PFSK-1 (cell line): ENCODE results near the gene AMY2B. TPM values are rescaled to one million over a fixed set of nuclear protein-coding genes. Genes with fewer than 3 reads are reported as not detected.
"Not testable (repeated sequence)": the region's sequence is repeated elsewhere in the genome, so short reads cannot be mapped to it uniquely, and the experiment has no call there.

ENCODE experiments used
- FOXP2 ChIP-seq: optimal IDR thresholded peaks from 2 replicates; pipeline ENCODE3; 2011; ENCODE audit warnings: borderline replicate concordance, control low read depth, inconsistent platforms; ENCODE audit not compliant: insufficient read depth; ENCODE audit errors: extremely low read length, extremely low read depth
- POLR2AphosphoS5 ChIP-seq: IDR thresholded peaks from 2 replicates; pipeline ENCODE4 v1.6.1; 2012; ENCODE audit warnings: low read depth, mild to moderate bottlenecking, control low read depth, low read length, moderate library complexity
- REST ChIP-seq, 2 experiments: IDR thresholded peaks; 2 replicates each; pipeline versions ENCODE4 v1.6.1 to v1.8.0; 2011 to 2012; ENCODE audit warnings: low read depth in 2 of 2, low read length in 2 of 2, control low read depth in 1 of 2, inconsistent platforms in 1 of 2, mild to moderate bottlenecking in 1 of 2, moderate library complexity in 1 of 2; ENCODE audit not compliant: insufficient read depth in 1 of 2
- SIN3A ChIP-seq: IDR thresholded peaks from 2 replicates; pipeline ENCODE4 v1.6.1; 2012; ENCODE audit warnings: mild to moderate bottlenecking, low read length, moderate library complexity, borderline replicate concordance; ENCODE audit not compliant: insufficient read depth
- TAF1 ChIP-seq: IDR thresholded peaks from 2 replicates; pipeline ENCODE4 v1.6.1; 2012; ENCODE audit warnings: low read length, control low read depth, borderline replicate concordance; ENCODE audit not compliant: insufficient read depth
- polyA plus RNA-seq: library from polyadenylated mRNA; unstranded; fragments of >200 nt; gene quantifications from one replicate; pipeline ENCODE4 v1.2.1, GENCODE V29; 2012; ENCODE audit warnings: low read depth, missing spikeins; ENCODE audit not compliant: insufficient read length

Gene AMY2B
- 0.63 TPM for polyA plus RNA-seq

- not testable (repeated sequence) for TF ChIP-seq REST (IDR thresholded peaks at IDR 0.05; ENCODE audit: insufficient read depth in 1 of 2, low read depth in 2 of 2, low read length in 2 of 2); FOXP2; POLR2AphosphoS5
Observed at GRCh38 chr1:103571289-103571688, at the start of gene AMY2B. AMY2B (plus strand) TSS chr1:103571589; CDS start chr1:103571603, 14 bp downstream.

DNA sequence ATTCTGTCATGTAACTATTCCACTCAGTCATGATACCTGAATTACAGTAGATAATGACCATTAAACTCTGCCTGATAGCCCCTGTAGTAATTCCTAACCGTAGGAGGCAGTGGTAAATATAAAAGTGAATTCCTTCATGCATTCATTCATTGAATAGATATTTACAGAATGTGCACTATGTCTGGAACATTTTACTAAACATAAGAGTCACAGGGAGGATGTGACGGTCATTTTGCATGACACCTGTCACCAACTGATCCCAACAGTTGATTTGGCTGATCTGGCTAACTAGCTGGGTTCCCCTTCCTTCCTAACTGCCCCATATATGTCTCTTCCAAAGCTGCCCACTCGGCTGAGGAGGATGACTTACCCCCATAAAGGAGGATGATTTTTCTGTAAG is 48.0 kb upstream of the AMY2B start:
- TF ChIP-seq FOXP2: no peak
- TF ChIP-seq TAF1: no peak
- TF ChIP-seq POLR2AphosphoS5: no peak
- TF ChIP-seq REST (IDR thresholded peaks at IDR 0.05; ENCODE audit: insufficient read depth in 1 of 2, low read depth in 2 of 2, low read length in 2 of 2): no peak
- TF ChIP-seq SIN3A: no peak

DNA sequence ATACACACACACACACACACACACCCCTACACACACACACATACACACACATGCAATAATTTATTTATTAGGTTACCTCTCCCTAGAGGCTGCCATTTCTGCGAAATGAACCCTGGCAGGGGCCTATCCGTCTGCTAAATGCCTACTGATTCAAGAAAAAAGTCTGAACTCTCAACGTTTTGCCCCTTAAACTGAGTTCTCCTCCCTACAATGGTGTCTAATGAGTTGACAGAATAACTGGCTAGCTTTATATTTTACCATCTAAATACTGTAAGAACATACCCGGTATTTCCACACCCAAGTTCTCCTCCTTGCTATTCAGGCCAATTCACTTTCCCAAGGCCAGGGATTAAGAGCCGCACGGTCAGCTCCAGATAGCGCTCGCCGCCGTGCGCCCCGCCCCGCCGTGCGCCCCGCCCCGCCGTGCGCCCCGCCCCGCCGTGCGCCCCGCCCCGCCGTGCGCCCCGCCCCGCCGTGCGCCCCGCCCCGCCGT is 46.2 kb upstream of the AMY2B start:
- TF ChIP-seq SIN3A: no peak
- TF ChIP-seq FOXP2: no peak
- no peak for TF ChIP-seq TAF1
- TF ChIP-seq REST (IDR thresholded peaks at IDR 0.05; ENCODE audit: insufficient read depth in 1 of 2, low read depth in 2 of 2, low read length in 2 of 2): no peak
- TF ChIP-seq POLR2AphosphoS5: no peak

GRCh38 chr1:103525607-103526507 is 45.5 kb upstream of the AMY2B start, which contains the start of gene RNPC3:
RNPC3 (plus strand) TSS chr1:103525699; CDS start chr1:103526071, 372 bp downstream.
- TF ChIP-seq SIN3A: peak; percentile 13; the same call in 1 of the 2 replicates
- TF ChIP-seq FOXP2: peak; percentile 24
- no peak for TF ChIP-seq TAF1
- TF ChIP-seq REST (IDR thresholded peaks at IDR 0.05; ENCODE audit: insufficient read depth in 1 of 2, low read depth in 2 of 2, low read length in 2 of 2): no peak
- peak; percentile 85 for TF ChIP-seq POLR2AphosphoS5
